GM12892 (cell line): ENCODE data around the gene SUMF2.
"Not testable (repeated sequence)": the region's sequence is repeated elsewhere in the genome, so short reads cannot be mapped to it uniquely, and the experiment has no call there.

Experiments used
- DNase-seq: peaks from one replicate; pipeline ENCODE4 v3.0.0; 2011; ENCODE audit not compliant: insufficient read length
- FAIRE-seq: peaks from 2 replicates; lab custom pipeline; 2011; peaks lifted over from hg19 to GRCh38; lab: Jason Lieb, UNC
- POLR2A ChIP-seq: IDR thresholded peaks from 2 replicates; pipeline ENCODE4 v1.6.1; 2011; ENCODE audit warnings: low read depth, low read length, control low read depth
- POLR2AphosphoS5 ChIP-seq: IDR thresholded peaks from 2 replicates; pipeline ENCODE4 v1.6.1; 2011; ENCODE audit warnings: low read depth, low read length, control low read depth
- TAF1 ChIP-seq: IDR thresholded peaks from 2 replicates; pipeline ENCODE4 v1.6.1; 2011; ENCODE audit warnings: low read depth, mild to moderate bottlenecking, control low read depth, low read length, borderline replicate concordance

The SUMF2 gene

GRCh38 chr7:56097700-56098099 is 33.6 kb downstream of the SUMF2 start:
- DNase-seq, result no peak
- no peak for FAIRE-seq
- 0 out of 2 replicates have a peak, but pooled peaks have one; percentile 20 for TF ChIP-seq POLR2A
- no peak; the same call in 1 of the 2 replicates for TF ChIP-seq POLR2AphosphoS5

DNA sequence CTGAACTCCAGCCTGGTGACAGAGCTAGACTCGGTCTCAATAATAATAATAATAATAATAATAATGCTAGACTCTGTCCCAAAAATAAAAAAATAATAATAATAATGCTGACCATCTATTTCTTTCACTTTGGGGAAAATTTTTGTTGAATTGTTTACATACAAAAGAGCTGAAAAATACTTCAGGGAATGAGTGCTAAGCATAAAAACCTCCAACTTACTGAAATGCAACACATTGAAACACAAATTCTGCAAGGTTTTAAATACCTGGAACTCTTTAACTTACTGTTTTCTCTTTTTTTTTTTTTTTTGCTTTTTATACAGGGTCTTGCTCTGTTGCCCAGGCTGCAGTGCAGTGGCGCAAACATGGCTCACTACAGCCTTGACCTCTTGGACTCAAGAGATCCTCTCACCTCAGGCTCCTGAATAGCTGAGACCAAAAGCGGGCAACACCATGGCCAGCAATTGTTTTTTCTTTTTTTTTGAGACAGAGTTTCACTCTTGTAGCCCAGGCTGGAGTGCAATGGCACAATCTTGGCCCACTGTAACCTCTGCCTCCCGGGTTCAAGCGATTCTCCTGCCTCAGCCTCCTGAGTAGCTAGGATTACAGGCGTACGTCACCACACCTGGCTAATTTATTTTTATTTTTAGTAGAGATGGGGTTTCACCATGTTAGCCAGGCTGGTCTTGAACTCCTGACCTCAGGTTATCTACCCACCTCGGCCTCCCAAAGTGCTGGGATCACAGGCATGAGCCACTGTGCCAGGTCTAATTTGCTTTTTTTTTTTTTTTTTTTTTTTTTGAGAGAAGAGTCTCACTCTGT is 34.3 kb downstream of the SUMF2 start:
- DNase-seq, FAIRE-seq: not testable (repeated sequence)

DNA sequence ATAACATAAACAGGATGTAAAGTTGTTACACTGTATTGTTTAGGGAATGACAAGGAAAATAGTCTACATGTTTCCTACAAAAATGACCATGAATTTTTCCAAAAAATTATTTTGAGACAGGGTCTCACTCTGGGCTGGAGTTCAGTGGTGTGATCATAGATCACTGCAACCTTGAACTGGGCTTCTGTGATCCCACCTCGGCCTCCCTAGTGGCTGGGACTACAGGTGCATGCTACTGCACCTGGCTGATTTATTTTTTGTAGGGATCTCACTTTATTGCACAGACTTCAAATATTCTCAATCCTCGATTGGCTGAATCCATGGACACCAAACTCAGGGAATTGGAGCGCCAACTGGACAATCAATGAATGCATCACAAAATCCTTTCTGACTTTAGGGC is 35.6 kb downstream of the SUMF2 start:
- FAIRE-seq, result no peak
- no peak for DNase-seq

GRCh38 chr7:56104138-56104537 is 40.1 kb downstream of the SUMF2 start:
- not testable (repeated sequence) for FAIRE-seq, DNase-seq

More for the DNA sequence above, 35.6 kb downstream of the SUMF2 start:
- no peak for TF ChIP-seq TAF1
- TF ChIP-seq POLR2AphosphoS5, result no peak; the same call in 1 of the 2 replicates
- TF ChIP-seq POLR2A, result no peak

GRCh38 chr7:56105508-56105907 is 41.4 kb downstream of the SUMF2 start:
- TF ChIP-seq POLR2A, result no peak
- TF ChIP-seq POLR2AphosphoS5, result no peak
- TF ChIP-seq TAF1, result no peak
- FAIRE-seq, result peak; percentile 64
- DNase-seq, result no peak

- TF ChIP-seq TAF1 (peak; percentile 90), POLR2AphosphoS5 (peak; percentile 90), POLR2A (peak; percentile 90)
- DNase-seq (peak; percentile 90), FAIRE-seq (peak; percentile 92)
Measured at GRCh38 chr7:56106108-56107073, 42.3 kb downstream of the SUMF2 start, which contains the start of gene CHCHD2. CHCHD2 (minus strand) TSS chr7:56106476; CDS start chr7:56106413, 63 bp downstream.

DNA sequence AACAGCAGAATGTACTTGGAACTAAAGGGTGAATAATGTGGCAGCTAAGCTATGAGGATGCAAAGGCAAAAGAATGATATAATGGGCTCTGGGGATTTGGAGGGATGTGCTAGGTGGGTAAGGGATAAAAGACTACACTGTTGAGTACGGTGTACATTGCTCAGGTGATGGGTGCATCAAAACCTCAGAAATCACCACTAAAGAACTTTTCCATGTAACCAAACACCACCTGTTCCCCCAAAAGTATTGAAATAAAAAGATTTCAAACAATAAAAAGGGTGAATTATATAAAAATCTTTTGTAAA is 43.8 kb downstream of the SUMF2 start:
- no peak for DNase-seq
- no peak for FAIRE-seq
- no peak for TF ChIP-seq POLR2AphosphoS5

DNA sequence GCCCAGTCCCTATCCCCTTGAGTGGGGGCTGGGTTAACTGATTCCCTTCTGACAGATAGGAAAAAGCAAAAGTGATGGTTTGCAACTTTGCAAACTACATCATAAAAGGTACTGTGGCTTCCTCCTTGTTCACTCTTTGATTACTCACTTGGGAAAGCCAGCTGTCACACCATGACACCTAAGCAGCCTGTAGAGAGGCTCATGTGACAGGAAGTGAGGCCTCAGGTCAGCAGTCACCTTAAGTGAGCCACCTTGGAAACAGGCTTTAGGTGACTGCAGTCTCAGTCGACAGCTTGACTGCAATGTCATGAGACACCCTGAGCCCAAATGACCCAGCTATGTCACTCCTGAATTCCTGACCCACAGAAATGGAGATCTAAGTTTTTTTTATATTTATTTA is 46.5 kb downstream of the SUMF2 start:
- TF ChIP-seq POLR2AphosphoS5 (no peak), POLR2A (no peak), TAF1 (no peak)
- FAIRE-seq (no peak), DNase-seq (no peak)

DNA sequence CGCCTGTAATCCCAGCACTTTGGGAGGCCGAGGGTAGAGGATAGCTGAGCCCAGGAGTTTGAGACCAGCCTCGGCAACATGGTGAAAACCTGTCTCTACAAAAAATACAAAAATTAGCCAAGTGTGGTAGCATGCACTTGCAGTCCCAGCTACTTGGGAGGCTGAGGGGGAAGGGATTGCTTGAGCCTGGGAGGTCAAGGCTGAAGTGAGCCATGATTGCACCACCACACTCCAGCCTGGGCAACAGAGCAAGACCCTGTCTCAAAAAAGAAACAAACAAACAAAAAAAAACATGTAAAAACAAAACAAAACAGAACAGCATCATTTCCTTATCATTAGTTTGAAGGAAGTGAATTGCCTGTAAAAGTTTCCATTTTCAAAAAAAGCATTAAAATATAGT is 48.2 kb downstream of the SUMF2 start:
- not testable (repeated sequence) for FAIRE-seq, DNase-seq

DNA sequence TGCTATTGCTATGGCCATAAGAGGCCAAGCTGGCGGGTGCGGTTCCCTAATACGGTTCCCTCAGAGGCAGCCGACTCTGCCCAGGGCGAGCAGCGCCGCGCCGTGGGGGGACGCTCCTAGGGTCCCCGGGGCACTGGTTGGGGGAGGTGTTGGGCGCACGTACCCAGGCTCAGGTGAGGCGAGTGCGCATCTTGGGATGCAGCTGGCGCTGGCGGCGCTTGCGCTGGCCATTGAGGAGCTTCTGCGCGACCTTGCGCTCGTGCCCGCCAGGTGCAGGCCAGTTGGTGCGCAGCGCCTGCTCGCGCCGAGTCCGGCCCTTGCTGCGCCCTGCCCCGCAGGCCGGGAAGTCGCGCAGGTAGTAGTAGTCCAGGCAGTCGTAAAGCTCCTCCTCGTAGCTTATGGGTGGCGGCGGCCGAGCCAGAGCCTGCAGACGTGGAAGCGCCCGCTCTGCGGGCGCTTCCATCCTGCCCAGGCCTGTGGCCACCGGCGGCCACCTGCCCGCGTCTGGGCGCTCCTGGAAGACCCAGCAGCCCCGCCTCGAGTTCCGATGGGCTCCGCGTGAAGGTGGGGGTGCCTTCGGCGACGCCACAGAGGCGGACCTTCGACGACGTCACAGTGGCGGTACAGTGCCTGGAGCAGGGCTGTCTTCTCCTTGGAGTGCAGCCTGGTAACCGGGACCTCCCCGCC is 51.9 kb downstream of the SUMF2 start, which contains the start of gene NUPR2:
Gene NUPR2, minus strand, starts transcription at position 566 of the 687 bp plus-strand sequence. Its CDS starts 103 bp downstream, at position 463.
- no peak for DNase-seq
- TF ChIP-seq POLR2AphosphoS5, result no peak
- no peak for TF ChIP-seq POLR2A
- no peak for TF ChIP-seq TAF1
- FAIRE-seq, result no peak

GRCh38 chr7:56121440-56121839 is 57.4 kb downstream of the SUMF2 start:
- FAIRE-seq (no peak), DNase-seq (no peak)
- TF ChIP-seq TAF1 (no peak), POLR2A (no peak)

- DNase-seq (no peak), FAIRE-seq (no peak)
- TF ChIP-seq POLR2AphosphoS5 (no peak), POLR2A (no peak), TAF1 (no peak)
Measured at GRCh38 chr7:56124981-56125380, 60.9 kb downstream of the SUMF2 start.
